ENCODE results near the gene RAPGEF6.

DNA sequence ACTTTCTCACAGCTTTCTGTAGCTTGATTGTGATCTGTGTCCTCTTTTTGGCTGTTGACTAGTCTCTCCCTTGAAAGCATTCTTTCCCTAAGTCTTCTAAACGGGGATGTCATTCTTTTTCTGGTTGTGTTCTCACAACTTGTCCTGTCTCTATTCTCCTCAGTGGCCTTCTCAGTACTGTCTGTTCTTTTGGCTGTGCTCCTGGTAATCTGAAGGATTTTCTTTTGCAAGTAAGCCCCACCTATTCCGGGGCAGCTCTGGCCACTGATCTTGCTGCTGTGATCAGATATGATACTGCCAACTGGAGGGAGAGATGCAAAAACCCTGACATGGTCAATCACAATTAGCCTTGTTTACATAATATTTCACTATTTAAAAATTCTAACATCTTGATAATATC, 198.9 kb downstream of the RAPGEF6 start:
- TF ChIP-seq POLR2A (IDR thresholded peaks at IDR 0.05; ENCODE audit: low read depth, low read length), result no peak
- TF ChIP-seq PAX5 (IDR thresholded peaks at IDR 0.05; ENCODE audit: insufficient read depth, low read length, severe bottlenecking), result no peak
- no peak for TF ChIP-seq SPI1 (IDR thresholded peaks at IDR 0.05; ENCODE audit: low read depth, low read length)
- no peak for TF ChIP-seq TAF1 (IDR thresholded peaks at IDR 0.05; ENCODE audit: low read depth, low read length)
- TF ChIP-seq POU2F2 (IDR thresholded peaks at IDR 0.05; ENCODE audit: low read depth, low read length), result no peak
